Activated CD4-positive, CD25-positive, alpha-beta regulatory T cell (primary cell): ENCODE data around the gene ZFX.

Experiments
- DNase-seq, 4 experiments: peaks; one replicate each; lab custom pipeline; 2025; lab: John Stamatoyannopoulos, UW

The ZFX gene

DNA sequence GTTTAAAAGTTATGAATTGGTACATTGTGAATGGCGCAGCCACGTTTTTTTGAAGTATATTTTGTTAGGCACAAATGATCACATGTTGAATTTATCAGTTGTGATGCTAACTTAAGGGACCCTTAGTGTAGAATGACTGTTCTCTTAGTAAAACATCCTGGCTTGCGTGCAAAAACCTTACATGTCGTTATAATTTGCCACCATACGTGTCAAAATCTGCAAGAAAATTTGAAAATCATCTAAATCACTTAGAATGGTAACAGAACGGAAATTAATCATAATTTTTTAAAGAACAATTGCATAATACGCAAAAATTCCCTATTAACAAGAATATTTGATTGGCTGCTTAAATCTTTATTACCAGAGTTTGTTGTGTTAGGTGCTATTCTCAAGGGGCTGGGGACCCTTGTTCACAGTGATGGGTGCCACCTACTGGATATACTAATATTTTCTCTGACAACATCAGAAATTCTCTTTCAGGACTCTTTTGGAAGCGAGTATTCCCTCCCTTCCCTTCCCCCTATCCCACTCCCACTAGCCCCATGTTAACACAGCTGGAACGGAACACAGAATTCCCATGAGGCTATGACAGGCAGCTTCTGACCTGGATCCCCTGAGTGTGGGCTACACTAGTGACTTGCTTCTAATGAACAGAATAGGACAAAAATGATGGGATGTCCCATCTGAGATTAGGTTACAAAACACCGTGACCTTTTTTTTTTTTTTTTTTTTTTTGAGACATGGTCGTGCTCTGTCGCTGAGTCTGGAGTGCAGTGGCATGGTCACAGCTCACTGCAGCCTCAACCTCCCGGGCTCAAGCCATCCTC, 92.5 kb downstream of the ZFX start:
- no peak for DNase-seq

DNA sequence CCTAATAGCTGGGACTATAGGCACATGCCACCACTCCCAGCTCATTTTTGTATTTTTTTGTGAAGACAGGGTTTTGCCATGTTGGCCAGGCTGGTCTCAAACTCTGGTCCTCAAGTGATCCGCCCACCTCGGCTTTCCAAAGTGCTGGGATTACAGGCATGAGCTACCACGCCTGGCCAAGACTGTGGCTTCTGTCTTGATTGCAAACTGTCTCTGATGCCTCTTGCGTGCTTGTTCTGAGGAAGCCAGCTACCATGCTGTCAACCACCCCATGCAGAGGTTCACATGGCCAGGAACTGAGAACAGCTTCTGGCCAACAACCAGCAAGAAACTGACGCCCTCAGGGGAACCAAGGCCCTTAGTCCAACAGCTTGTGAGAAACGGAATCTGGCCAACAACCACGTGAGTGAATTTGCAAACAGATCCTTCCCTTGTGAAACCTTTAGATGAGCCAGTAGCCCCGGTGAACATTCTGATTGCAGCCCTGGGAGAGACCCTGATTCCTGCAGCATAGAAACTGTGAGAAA, 93.2 kb downstream of the ZFX start:
- DNase-seq, result no peak

DNA sequence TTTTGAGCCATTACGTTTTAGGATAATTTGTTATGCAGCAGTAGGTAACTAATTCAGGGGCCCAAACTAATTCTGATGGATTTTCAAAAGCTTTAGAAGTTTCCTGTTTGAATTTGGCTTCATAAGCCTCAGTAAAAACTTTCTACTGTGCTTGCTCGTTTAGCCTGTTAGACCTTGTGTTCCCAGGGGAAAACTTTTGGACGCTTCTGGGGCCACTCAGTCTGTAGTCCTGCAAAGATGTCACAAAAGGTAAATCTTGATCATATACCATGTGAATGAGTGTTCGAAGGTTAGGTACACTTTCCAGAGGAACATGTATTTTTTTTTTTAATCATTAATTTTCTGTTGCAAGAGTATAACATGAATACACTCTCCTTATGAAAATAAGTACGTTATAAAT, 93.7 kb downstream of the ZFX start:
- DNase-seq, result no peak

DNA sequence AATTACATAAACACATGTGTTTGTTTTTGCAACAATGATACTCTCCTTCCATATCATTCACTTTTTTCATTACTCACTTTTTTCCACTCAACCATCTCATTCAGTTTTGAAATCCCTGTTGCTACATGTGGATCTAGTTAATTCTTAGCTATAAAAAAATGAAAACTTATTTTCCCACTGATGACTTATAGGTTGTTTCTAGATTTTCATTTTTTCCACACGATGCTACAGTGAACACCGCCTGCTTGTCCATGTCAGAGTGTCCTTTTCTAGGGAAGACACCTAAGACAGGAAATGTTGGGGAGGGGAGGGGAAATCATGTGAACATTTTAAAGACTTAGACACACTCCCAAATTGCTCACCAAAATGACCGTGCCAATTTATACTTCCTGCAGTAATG, 94.2 kb downstream of the ZFX start:
- DNase-seq, result no peak

DNA sequence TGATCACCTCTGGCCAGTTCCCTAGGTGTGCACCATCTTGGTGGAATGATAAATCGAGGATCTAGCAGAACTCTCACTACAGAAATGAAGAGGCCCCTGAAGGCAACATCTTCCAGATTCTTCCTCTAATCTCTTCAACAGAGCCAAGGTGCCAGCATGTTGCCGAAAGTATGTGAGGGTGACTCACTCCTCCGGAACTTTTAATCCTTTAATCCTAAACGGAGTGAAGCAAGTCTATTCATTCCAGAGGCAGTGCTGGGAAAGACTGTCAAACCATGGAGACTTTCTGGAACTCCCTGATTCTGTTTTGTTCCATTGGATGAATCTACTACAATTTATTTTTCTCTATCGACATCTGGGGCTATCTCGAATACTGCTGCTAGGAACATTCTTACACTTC, 95.7 kb downstream of the ZFX start:
- no peak for DNase-seq

DNA sequence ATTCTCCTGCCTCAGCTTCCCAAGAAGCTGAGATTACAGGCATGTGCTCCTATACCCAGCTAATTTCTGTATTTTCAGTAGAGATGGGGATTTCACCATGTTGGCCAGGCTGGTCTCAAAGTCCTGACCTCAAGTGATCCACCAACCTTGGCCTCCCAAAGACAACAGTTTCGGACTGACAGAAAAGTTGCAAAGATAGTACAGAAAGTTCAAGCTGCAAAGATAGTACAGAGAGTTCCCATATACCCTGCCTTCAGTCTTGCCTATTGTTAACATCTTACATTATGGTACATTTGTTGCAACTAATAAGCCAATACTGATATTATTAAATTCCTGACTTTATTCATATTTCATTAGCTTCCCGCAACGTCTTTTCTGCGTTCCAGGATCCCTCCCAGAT, 98.5 kb downstream of the ZFX start:
- DNase-seq, result no peak

DNA sequence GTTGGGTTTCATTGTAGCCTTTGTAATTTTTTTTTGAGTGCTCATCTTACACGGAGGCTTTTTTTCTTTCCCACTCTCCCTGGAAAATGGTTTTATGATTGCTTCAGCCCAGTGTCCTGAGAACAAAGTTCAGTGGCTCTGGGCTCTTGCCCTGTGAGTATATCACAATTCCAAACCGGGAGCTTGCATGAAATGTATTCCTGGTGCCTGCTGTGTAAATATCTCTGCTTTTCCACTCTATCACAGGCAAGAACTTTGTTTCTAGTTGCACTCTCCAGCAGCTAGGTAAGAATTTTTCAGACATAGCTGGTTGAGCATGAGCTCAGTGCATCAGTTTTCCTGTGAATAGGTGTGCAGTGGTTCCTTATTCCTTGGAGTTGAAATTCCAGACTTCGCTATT, 103.5 kb downstream of the ZFX start:
- no peak for DNase-seq

DNA sequence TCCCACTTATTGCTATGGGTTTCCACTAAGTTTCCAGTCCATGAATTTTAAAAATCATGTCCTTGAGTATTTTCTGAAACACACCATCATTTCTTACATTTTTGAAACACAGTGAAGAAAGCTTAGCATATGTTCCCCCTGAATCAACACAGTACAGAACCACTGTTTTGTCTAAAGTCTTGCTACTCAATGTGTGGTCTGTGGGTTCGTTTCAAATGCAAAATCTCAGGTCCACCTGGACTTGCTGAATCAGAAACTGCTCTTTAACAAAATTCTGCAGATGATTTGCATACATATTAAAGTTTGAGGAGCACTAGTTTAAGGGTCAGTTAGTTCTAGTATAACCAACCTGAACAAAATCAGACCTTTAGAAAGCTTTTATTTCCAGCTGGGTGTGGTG, 103.9 kb downstream of the ZFX start:
- DNase-seq, result no peak

DNA sequence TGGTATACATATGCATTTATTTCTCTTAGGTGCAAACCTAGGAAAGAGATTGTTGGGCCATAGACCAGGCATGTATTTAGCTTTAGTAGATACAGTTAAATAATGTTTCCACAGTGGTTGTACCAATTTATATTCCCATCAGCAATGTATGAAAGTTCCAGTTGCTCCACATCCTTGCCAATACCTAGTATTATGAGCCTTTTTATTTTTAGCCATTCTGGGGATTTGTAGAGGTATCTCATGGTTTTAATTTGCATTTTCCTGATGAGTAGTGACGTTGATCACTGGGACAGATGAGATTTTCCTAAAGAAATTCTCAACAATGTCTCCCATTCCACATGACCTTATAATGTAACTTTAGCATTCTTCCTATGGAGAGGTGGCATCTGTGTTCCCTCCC, 107.5 kb downstream of the ZFX start:
- DNase-seq, result no peak

DNA sequence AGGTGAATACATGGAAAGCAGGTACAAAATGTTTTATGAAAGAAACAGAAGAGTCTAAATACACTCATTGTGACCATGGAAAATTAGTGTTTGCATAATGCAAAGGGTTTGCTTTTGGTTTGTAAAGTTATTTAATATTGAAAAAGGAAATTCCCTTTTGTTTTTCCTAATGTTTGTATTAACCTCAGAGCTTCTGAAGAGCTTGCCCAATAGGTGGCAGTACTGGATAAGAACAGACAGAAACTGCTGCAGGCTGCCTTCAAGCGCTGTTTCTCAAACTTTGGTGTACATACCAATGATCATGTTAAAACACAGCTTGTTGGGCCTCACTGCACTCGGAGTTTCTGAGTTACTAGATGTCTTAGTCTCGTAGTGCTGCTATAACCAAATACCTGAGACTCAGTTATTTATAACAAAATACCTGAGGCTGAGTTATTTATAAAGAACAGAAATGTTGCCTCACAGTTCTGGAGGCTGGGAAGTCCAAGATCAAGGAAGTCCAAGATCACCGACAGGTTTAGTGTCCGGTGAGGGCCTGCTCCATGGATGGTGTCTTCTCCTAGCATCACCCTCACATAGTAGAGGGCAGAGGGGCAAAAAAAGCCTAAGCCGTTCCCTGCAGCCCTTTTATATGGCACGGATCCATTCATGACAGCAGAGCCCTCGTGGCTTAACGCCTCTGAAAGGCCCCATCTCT, 110.2 kb downstream of the ZFX start:
- DNase-seq, result no peak

DNA sequence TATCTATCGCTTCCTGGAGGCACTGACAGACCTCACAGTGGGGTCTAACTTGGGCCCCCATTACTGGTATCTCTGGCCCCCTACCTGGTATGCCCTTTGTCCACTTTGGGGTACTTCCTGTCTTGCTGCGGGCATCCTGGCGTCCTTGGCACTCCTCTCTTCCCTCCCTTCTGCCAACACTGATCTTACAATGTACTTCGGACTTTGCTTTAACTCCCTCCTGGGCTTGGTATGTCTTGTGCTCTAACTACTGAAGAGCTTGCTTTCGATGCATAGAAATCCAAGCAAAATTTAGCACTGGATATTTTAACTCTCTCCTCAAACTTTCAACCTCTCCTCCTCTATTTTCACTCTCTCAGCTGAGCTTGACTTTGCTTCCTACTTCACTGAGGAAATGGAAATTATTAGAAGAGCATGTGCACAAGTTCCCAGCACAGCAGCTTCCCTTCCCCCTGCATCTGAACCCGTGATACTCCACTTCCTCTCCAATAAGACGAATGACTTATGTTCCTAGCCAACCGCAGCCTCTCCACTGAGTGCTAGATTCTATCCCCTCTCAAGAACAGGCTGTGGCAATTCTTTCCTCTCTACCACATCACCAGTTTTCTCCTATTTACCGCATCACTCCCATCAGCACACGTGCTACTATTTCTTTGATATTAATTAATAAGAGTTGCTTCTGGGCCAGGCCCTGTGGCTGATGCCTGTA, 111.5 kb downstream of the ZFX start:
- no peak for DNase-seq

DNA sequence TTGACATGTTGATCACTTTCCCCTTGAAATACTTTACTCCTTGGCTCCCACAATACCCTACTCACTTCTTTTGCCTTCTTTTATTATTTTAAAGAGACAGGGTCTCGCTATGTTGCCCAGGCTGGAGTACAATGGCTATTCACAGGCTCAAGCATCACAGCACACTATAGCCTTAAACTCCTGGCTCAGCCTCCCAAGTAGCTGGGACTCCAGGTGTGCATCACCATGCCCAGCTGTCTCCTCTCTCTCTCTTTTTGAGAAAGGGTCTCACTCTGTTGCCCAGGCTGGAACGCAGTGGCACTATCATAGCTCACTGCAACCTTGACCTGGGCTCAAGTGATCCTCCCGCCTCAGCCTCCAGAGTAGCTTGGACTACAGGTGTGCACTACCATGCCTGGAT, 112.8 kb downstream of the ZFX start:
- no peak for DNase-seq

DNA sequence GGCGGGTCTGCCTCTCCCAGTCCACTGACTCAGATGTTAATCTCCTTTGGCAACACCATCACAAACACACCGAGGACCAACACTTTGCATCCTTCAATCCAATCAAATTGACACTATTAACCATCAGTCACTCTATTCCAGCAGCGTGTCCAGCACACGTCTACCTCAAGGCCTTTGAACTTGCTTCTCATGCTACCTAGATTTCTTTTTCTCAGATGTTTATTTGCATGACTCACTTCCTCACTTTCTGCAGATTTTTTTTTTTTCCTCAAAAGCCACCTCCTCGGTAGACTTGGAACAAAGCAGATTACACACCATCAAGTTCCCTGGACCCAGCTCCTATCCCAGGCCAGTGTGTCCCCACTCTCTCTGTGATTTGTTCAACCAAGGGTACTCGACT, 114.9 kb downstream of the ZFX start:
- no peak for DNase-seq
